ENCODE results near the gene THRB. TPM values are rescaled to one million over a fixed set of nuclear protein-coding genes. Genes with fewer than 3 reads are reported as not detected.

THRB gene
- polyA plus RNA-seq, 1 of the 3 experiments (the other 2 are of a cell fraction) = 0.02 TPM

GRCh38 chr3:24352893-24353553, 141.6 kb downstream of the THRB start:
- WGBS (ENCODE audit: low lambda C conversion rate) = 74% methylated on average over 3 of the region's 3 CpGs
- no peak overlapping the region for H3K27ac ChIP-seq (ENCODE audit: low read depth in 2 of 2, low read length in 1 of 2)
- CTCF ChIA-PET = no interaction called here

GRCh38 chr3:24351779-24352469, 142.7 kb downstream of the THRB start:
- H3K36me3 ChIP-seq (replicated peaks in 1 of 2; ENCODE audit: control insufficient read depth in 1 of 2, insufficient read depth in 2 of 2, low read length in 1 of 2) = no peaks in the 10 kb centered on the region
- no peaks in the 10 kb centered on the region for H3K9me2 ChIP-seq
- H3F3A ChIP-seq (replicated peaks; ENCODE audit: insufficient read depth) = no peaks in the 10 kb centered on the region
- no peak overlapping the region for H3K9ac ChIP-seq
- ChIA-PET POLR2A (no interaction called here), CTCF (no interaction called here)
- 72% methylated on average over 4 of the region's 4 CpGs for WGBS (ENCODE audit: low lambda C conversion rate)
- no peaks in the 10 kb centered on the region for H3K79me2 ChIP-seq (ENCODE audit: insufficient read depth)
- H3K4me1 ChIP-seq (ENCODE audit: control insufficient read depth in 1 of 2, insufficient read depth in 2 of 2, low read depth in 1 of 2, low read length in 1 of 2) = no peaks in the 10 kb centered on the region
- no peak for TF ChIP-seq CTCF (IDR thresholded peaks at IDR 0.05)
- TF ChIP-seq FOSL2 (IDR thresholded peaks at IDR 0.05; ENCODE audit: borderline replicate concordance, low read depth) = no peak
- no peak for TF ChIP-seq ZBTB33 (IDR thresholded peaks at IDR 0.05; ENCODE audit: borderline replicate concordance, low read depth)
- no peak for TF ChIP-seq CHD2 (IDR thresholded peaks at IDR 0.05; ENCODE audit: low read length, partially characterized antibody)
- TF ChIP-seq USF1 (IDR thresholded peaks at IDR 0.05; ENCODE audit: borderline replicate concordance, low read depth) = no peak
- no peak for TF ChIP-seq MXI1 (IDR thresholded peaks at IDR 0.05; ENCODE audit: low read depth, low read length)
- no peak for TF ChIP-seq TEAD4 (IDR thresholded peaks at IDR 0.05; ENCODE audit: borderline replicate concordance, insufficient read depth)
- H3K4me3 ChIP-seq (ENCODE audit: low read depth in 2 of 2, low read length in 1 of 2) = no peak overlapping the region
- no peak for DNase-seq
- H2AFZ ChIP-seq (ENCODE audit: low read depth) = no peak overlapping the region
- no peak overlapping the region for H3K27ac ChIP-seq (ENCODE audit: low read depth in 2 of 2, low read length in 1 of 2)
- no peaks in the 10 kb centered on the region for H4K20me1 ChIP-seq (ENCODE audit: insufficient read depth)
- no peaks in the 10 kb centered on the region for H3K27me3 ChIP-seq (ENCODE audit: insufficient read depth)
- H3K4me2 ChIP-seq = no peak overlapping the region
- H3K9me3 ChIP-seq = no peaks in the 10 kb centered on the region

More at GRCh38 chr3:24352893-24353553, 141.6 kb downstream of the THRB start:
- Histone ChIP-seq H3K36me3 (replicated peaks in 1 of 2; ENCODE audit: control insufficient read depth in 1 of 2, insufficient read depth in 2 of 2, low read length in 1 of 2) (no peaks in the 10 kb centered on the region), H3K4me3 (ENCODE audit: low read depth in 2 of 2, low read length in 1 of 2) (no peak overlapping the region), H3K4me2 (no peak overlapping the region), H3K4me1 (ENCODE audit: control insufficient read depth in 1 of 2, insufficient read depth in 2 of 2, low read depth in 1 of 2, low read length in 1 of 2) (no peaks in the 10 kb centered on the region), H3K79me2 (ENCODE audit: insufficient read depth) (no peaks in the 10 kb centered on the region), H3K27me3 (ENCODE audit: insufficient read depth) (no peaks in the 10 kb centered on the region), H3F3A (replicated peaks; ENCODE audit: insufficient read depth) (no peaks in the 10 kb centered on the region), H3K9me2 (no peaks in the 10 kb centered on the region), H2AFZ (ENCODE audit: low read depth) (no peak overlapping the region), H3K9me3 (no peaks in the 10 kb centered on the region), H3K9ac (no peak overlapping the region), H4K20me1 (ENCODE audit: insufficient read depth) (no peaks in the 10 kb centered on the region)
- POLR2A ChIA-PET = no interaction called here
- TF ChIP-seq NFIC (IDR thresholded peaks at IDR 0.05; ENCODE audit: borderline replicate concordance) = no peak
- no peak for TF ChIP-seq PBX3 (IDR thresholded peaks at IDR 0.05)
- no peak for DNase-seq
